IMR-90 (cell line): Measurements from ENCODE around the gene VAC14. TPM values are rescaled to one million over a fixed set of nuclear protein-coding genes. Genes with fewer than 3 reads are reported as not detected.

Experiments
- ATAC-seq: fragments of 200-7000 bp; cut with Tn5 transposase; 2 replicates; pipeline ENCODE4 v1.9.1; 2020; ENCODE audit warnings: low read depth, mild to moderate bottlenecking, moderate library complexity
- BruUV-seq: library from RNA; stranded (reverse); fragments of 400-500 nt; replicated peaks from 2 replicates; lab custom pipeline; 2021; lab: Mats Ljungman, UMichigan
- CTCF ChIA-PET: fragments of 300-600 bp; formaldehyde crosslinking; extraction: SDS; loops from one replicate; lab custom pipeline; 2021; ENCODE audit warnings: antibody characterized with exemption; lab: Yijun Ruan, JAX
- POLR2A ChIA-PET: fragments of 300-600 bp; sonication (Branson Sonifier 250); formaldehyde crosslinking; loops from one replicate; lab custom pipeline; 2022; ENCODE audit warnings: antibody characterized with exemption; ENCODE audit not compliant: unreplicated experiment; lab: Charles Lee
- DNase-seq: peaks from one replicate; pipeline ENCODE4 v3.0.0; 2013
- H2AFZ ChIP-seq: replicated peaks from 2 replicates; pipeline ENCODE3; 2013; ENCODE audit warnings: low read length, mild to moderate bottlenecking; ENCODE audit not compliant: poor library complexity
- H2AK5ac ChIP-seq: 2 replicates; pipeline ENCODE4 v1.6.1; 2013; ENCODE audit warnings: low read depth, low read length, inconsistent platforms
- H2AK9ac ChIP-seq: replicated peaks from 2 replicates; pipeline ENCODE3; 2013; ENCODE audit warnings: mild to moderate bottlenecking, low read depth, low read length, moderate library complexity; ENCODE audit not compliant: poor library complexity
- H2BK120ac ChIP-seq: 2 replicates; pipeline ENCODE4 v1.6.1; 2013; ENCODE audit warnings: low read depth, low read length, inconsistent platforms
- H2BK15ac ChIP-seq: 3 replicates; pipeline ENCODE4 v1.6.1; 2013; ENCODE audit warnings: low read depth, low read length, inconsistent platforms
- H2BK20ac ChIP-seq: 2 replicates; pipeline ENCODE4 v1.6.1; 2013; ENCODE audit warnings: low read depth, mild to moderate bottlenecking, inconsistent platforms, low read length, moderate library complexity
- H2BK5ac ChIP-seq: 2 replicates; pipeline ENCODE4 v1.6.1; 2013; ENCODE audit warnings: mild to moderate bottlenecking, low read depth, low read length, inconsistent platforms; ENCODE audit not compliant: poor library complexity, severe bottlenecking
- H3K14ac ChIP-seq: replicated peaks from 2 replicates; pipeline ENCODE4 v1.6.1; 2013; ENCODE audit warnings: low read depth, low read length, inconsistent platforms
- H3K18ac ChIP-seq: 2 replicates; pipeline ENCODE4 v1.6.1; 2013; ENCODE audit warnings: low read depth, low read length, control low read depth
- H3K23ac ChIP-seq: 2 replicates; pipeline ENCODE4 v1.6.1; 2013; ENCODE audit warnings: low read depth, low read length, inconsistent platforms
- H3K27ac ChIP-seq: 2 replicates; pipeline ENCODE4 v1.5.1; 2013; ENCODE audit warnings: mild to moderate bottlenecking, control low read depth, low read length; ENCODE audit not compliant: insufficient read depth
- H3K27me3 ChIP-seq: 2 replicates; pipeline ENCODE4 v1.6.1; 2013; ENCODE audit warnings: low read length; ENCODE audit not compliant: control insufficient read depth, insufficient read depth
- H3K36me3 ChIP-seq: 2 replicates; pipeline ENCODE4 v1.6.1; 2013; ENCODE audit warnings: low read length, mixed read lengths; ENCODE audit not compliant: control insufficient read depth, insufficient read depth
- H3K4ac ChIP-seq: 2 replicates; pipeline ENCODE4 v1.6.1; 2013; ENCODE audit warnings: low read depth, low read length, inconsistent platforms
- H3K4me1 ChIP-seq: 2 replicates; pipeline ENCODE4 v1.6.1; 2013; ENCODE audit warnings: low read length, mixed read lengths; ENCODE audit not compliant: control insufficient read depth, insufficient read depth
- H3K4me2 ChIP-seq: 2 replicates; pipeline ENCODE4 v1.6.1; 2013; ENCODE audit warnings: low read depth, mild to moderate bottlenecking, control low read depth, low read length, moderate library complexity
- H3K4me3 ChIP-seq: 2 replicates; pipeline ENCODE4 v1.5.1; 2013; ENCODE audit warnings: low read depth, mild to moderate bottlenecking, control low read depth, low read length, moderate library complexity; ENCODE audit not compliant: insufficient read depth
- H3K56ac ChIP-seq: 2 replicates; pipeline ENCODE4 v1.6.1; 2013; ENCODE audit warnings: low read length, inconsistent platforms; ENCODE audit not compliant: insufficient read depth; ENCODE audit errors: extremely low read depth
- H3K79me1 ChIP-seq, 2 experiments: 2 replicates each; pipeline ENCODE4 v1.6.1; 2013; ENCODE audit warnings: low read length in 2 of 2, inconsistent platforms in 1 of 2, low read depth in 1 of 2
- H3K9ac ChIP-seq: 2 replicates; pipeline ENCODE4 v1.6.1; 2013; ENCODE audit warnings: low read depth, low read length, control low read depth
- H3K9me1 ChIP-seq: 2 replicates; pipeline ENCODE4 v1.6.1; 2013; ENCODE audit warnings: low read length, inconsistent platforms; ENCODE audit not compliant: insufficient read depth
- H3K9me3 ChIP-seq: 2 replicates; pipeline ENCODE4 v1.6.1; 2013; ENCODE audit warnings: low read length; ENCODE audit not compliant: control insufficient read depth, insufficient read depth
- H4K20me1 ChIP-seq: 2 replicates; pipeline ENCODE4 v1.6.1; 2013; ENCODE audit warnings: low read length, inconsistent platforms; ENCODE audit not compliant: insufficient read depth
- H4K5ac ChIP-seq: 2 replicates; pipeline ENCODE4 v1.6.1; 2013; ENCODE audit warnings: mild to moderate bottlenecking, low read depth, low read length, control low read depth
- H4K8ac ChIP-seq, 2 experiments: 2 replicates each; pipeline ENCODE4 v1.6.1; 2013; ENCODE audit warnings: low read depth in 2 of 2, low read length in 2 of 2, control low read depth in 1 of 2, inconsistent platforms in 1 of 2
- H4K91ac ChIP-seq: 2 replicates; pipeline ENCODE4 v1.6.1; 2013; ENCODE audit warnings: low read depth, low read length, inconsistent platforms; ENCODE audit not compliant: insufficient read depth
- CEBPB ChIP-seq: IDR thresholded peaks from 2 replicates; pipeline ENCODE4 v1.6.1; 2012; ENCODE audit warnings: low read depth, low read length, improper control_type of control experiment
- FOS ChIP-seq: fragments of 150-350 bp; IDR thresholded peaks from 2 replicates; pipeline ENCODE4 v1.6.1; 2016; ENCODE audit warnings: low read depth, low read length
- MAZ ChIP-seq: IDR thresholded peaks from 2 replicates; pipeline ENCODE4 v1.6.1; 2012; ENCODE audit warnings: low read depth, mild to moderate bottlenecking, low read length, improper control_type of control experiment, moderate library complexity, borderline replicate concordance
- RAD21 ChIP-seq: IDR thresholded peaks from 2 replicates; pipeline ENCODE4 v1.6.1; 2012; ENCODE audit warnings: low read length, improper control_type of control experiment
- WGBS, 2 experiments: methylation state at CpG; one replicate each; pipeline versions ENCODE4 v1.1.5 to v1.1.7; 2013; ENCODE audit warnings: missing lambda C conversion rate in 2 of 2; ENCODE audit not compliant: insufficient read length in 1 of 2; ENCODE audit errors: extremely low coverage in 2 of 2; 5-methylcytosine and 5-hydroxymethylcytosine counted together
- dilution Hi-C: fragments of 300-500 bp; cut with HindIII; formaldehyde crosslinking; loops from one replicate; pipeline ENCODE4 v1.14.3; 2018; ENCODE audit warnings: low sequenced_read_pairs; ENCODE audit not compliant: unreplicated experiment
- in situ Hi-C: fragments of 300-500 bp; cut with MboI; formaldehyde crosslinking; loops from 3 replicates; pipeline ENCODE4 v1.14.3; 2019; ENCODE audit warnings: low sequenced_read_pairs, inconsistent platforms, mixed read lengths
- intact Hi-C: fragments of 100-400 bp; cut with micrococcal nuclease; formaldehyde crosslinking; loops from 2 replicates; pipeline ENCODE4 v1.10.0; 2022
- polyA plus RNA-seq, 3 experiments: library from polyadenylated mRNA; depleted of rRNA; stranded (reverse); fragments of >200 nt; gene quantifications; 2 replicates each; pipeline ENCODE4 v1.2.3, GENCODE V29; 2012; ENCODE audit warnings: low replicate concordance in 1 of 3
- total RNA-seq: library from RNA; depleted of rRNA; stranded (reverse); fragments of >200 nt; gene quantifications from 2 replicates; pipeline ENCODE4 v1.2.3, GENCODE V29; 2012

The VAC14 gene
- total and polyA plus RNA-seq, 2 of the 4 experiments (the other 2 are of a cell fraction), result 21.1 to 40.2 TPM

GRCh38 chr16:70694088-70694867 is 106.7 kb downstream of the VAC14 start:
- H2AK5ac ChIP-seq, result peak overlapping the region; percentile 100
- ATAC-seq (peak; percentile 71), DNase-seq (peak; percentile 78)
- ChIA-PET POLR2A (no interaction called here), CTCF (no interaction called here)
- peak overlapping the region; percentile 48 for H4K5ac ChIP-seq
- H3K18ac ChIP-seq, result peak overlapping the region; percentile 73
- H2BK5ac ChIP-seq, result peak overlapping the region; percentile 96
- H3K9me1 ChIP-seq, result peaks cover 50% of the 10 kb centered on the region
- peak overlapping the region; percentile 79 for H3K56ac ChIP-seq
- peak overlapping the region; percentile 90 for H3K14ac ChIP-seq
- peak overlapping the region; percentile 100 for H2AK9ac ChIP-seq
- H2BK120ac ChIP-seq, result peak overlapping the region; percentile 99
- H3K27me3 ChIP-seq, result no peaks in the 10 kb centered on the region
- dilution Hi-C loops, result no loop called here
- H2AFZ ChIP-seq, result peak overlapping the region; percentile 78
- peak overlapping the region; percentile 98 for H2BK20ac ChIP-seq
- peak overlapping the region; percentile 99 for H4K91ac ChIP-seq
- H3K9me3 ChIP-seq, result no peaks in the 10 kb centered on the region
- peak overlapping the region; percentile 98 for H3K4ac ChIP-seq
- peak overlapping the region; percentile 69 to 97 for H4K8ac ChIP-seq
- no peaks in the 10 kb centered on the region; the same call in 1 of the 2 replicates for H3K36me3 ChIP-seq
- in situ Hi-C loops, result loop anchor here (25.0 kb wide), 1 partner anchor 668 kb away; the partner anchor contains the start of gene CALB2
- BruUV-seq, result no TSS peak
- peak overlapping the region; percentile 87 for H3K27ac ChIP-seq
- peaks cover 49% of the 10 kb centered on the region for H3K4me1 ChIP-seq
- H2BK15ac ChIP-seq, result peak overlapping the region; percentile 94; the same call in 2 of the 3 replicates
- no peak overlapping the region for H3K4me3 ChIP-seq
- peak overlapping the region; percentile 91 for H3K23ac ChIP-seq
- peak; percentile 61 for TF ChIP-seq FOS
- 0 out of 2 replicates have a peak, but pooled peaks have one; percentile 2 for TF ChIP-seq RAD21
- TF ChIP-seq MAZ, result peak; percentile 28; the same call in 1 of the 2 replicates
- no peak for TF ChIP-seq CEBPB
- H3K4me2 ChIP-seq, result peak overlapping the region; percentile 7; the same call in 1 of the 2 replicates
- intact Hi-C loops, result no loop called here
- H4K20me1 ChIP-seq, result no peaks in the 10 kb centered on the region
- H3K79me1 ChIP-seq, result peaks cover 3 to 46% of the 10 kb centered on the region in 2 experiments; a peak in 3 of 4 replicates
- peak overlapping the region; percentile 26 for H3K9ac ChIP-seq
- 62% methylated on average over 9 of the region's 17 CpGs; no CpG with 5 or more reads in 1 of the 2 experiments for WGBS, 2 experiments
